ENCODE results near the gene KCMF1.

KCMF1 gene

GRCh38 chr2:85037622-85038021 is 66.7 kb downstream of the KCMF1 start:
- peaks cover 4% of the 10 kb centered on the region for H3K4me1 Mint-ChIP-seq
- no peaks in the 10 kb centered on the region for H3K9me3 Mint-ChIP-seq
- H3K4me3 Mint-ChIP-seq = no peak overlapping the region
- CTCF ChIA-PET = no interaction called here
- H3K36me3 Mint-ChIP-seq = peaks cover 52% of the 10 kb centered on the region
- no peak for DNase-seq
- no peaks in the 10 kb centered on the region for H3K27me3 Mint-ChIP-seq
- H3K27ac Mint-ChIP-seq = no peak overlapping the region

- peaks cover 2% of the 10 kb centered on the region for H3K4me1 Mint-ChIP-seq
- no peak overlapping the region for H3K4me3 Mint-ChIP-seq
- no peaks in the 10 kb centered on the region for H3K27me3 Mint-ChIP-seq
- H3K9me3 Mint-ChIP-seq = no peaks in the 10 kb centered on the region
- peaks cover 60% of the 10 kb centered on the region for H3K36me3 Mint-ChIP-seq
- CTCF ChIA-PET = interaction anchor here (1.2 kb wide), 1 partner anchor 22 kb away, joined by 3 read pairs; no protein-coding TSS in a partner anchor
- peak overlapping the region; percentile 9 for H3K27ac Mint-ChIP-seq
- DNase-seq = no peak
Measured at GRCh38 chr2:85042330-85042729, 71.4 kb downstream of the KCMF1 start.

GRCh38 chr2:85048534-85048933 is 77.6 kb downstream of the KCMF1 start:
- Mint-ChIP-seq H3K27ac (no peak overlapping the region), H3K4me1 (peaks cover 8% of the 10 kb centered on the region), H3K9me3 (no peaks in the 10 kb centered on the region), H3K4me3 (no peak overlapping the region), H3K27me3 (no peaks in the 10 kb centered on the region), H3K36me3 (peaks cover 46% of the 10 kb centered on the region)
- DNase-seq = no peak
- CTCF ChIA-PET = interaction anchor here (0.6 to 1.0 kb wide), 2 partner anchors 29 to 209 kb away, joined by 3 to 4 read pairs; no protein-coding TSS in a partner anchor

- Mint-ChIP-seq H3K9me3 (no peaks in the 10 kb centered on the region), H3K27me3 (no peaks in the 10 kb centered on the region), H3K36me3 (peaks cover 47% of the 10 kb centered on the region), H3K27ac (peak overlapping the region; percentile 22), H3K4me1 (peaks cover 15% of the 10 kb centered on the region), H3K4me3 (no peak overlapping the region)
- CTCF ChIA-PET = interaction anchor here (1.0 kb wide), 1 partner anchor 30 kb away, joined by 3 read pairs; no protein-coding TSS in a partner anchor
- DNase-seq = no peak
Measured at GRCh38 chr2:85049236-85049635, 78.3 kb downstream of the KCMF1 start.

GRCh38 chr2:85053802-85054201 is 82.8 kb downstream of the KCMF1 start:
- Mint-ChIP-seq H3K9me3 (no peaks in the 10 kb centered on the region), H3K4me3 (no peak overlapping the region)
- CTCF ChIA-PET = interaction anchor here (0.9 to 2.1 kb wide), 3 partner anchors 9 to 247 kb away, joined by 4 to 11 read pairs (median 5); no protein-coding TSS in a partner anchor

GRCh38 chr2:85057226-85057962 is 86.4 kb downstream of the KCMF1 start:
- peak overlapping the region; percentile 35 for H3K27ac Mint-ChIP-seq
- no peak overlapping the region for H3K4me3 Mint-ChIP-seq
- peaks cover 25% of the 10 kb centered on the region for H3K36me3 Mint-ChIP-seq
- DNase-seq = peak; percentile 42
- H3K4me1 Mint-ChIP-seq = peaks cover 49% of the 10 kb centered on the region
- peaks cover 15% of the 10 kb centered on the region for H3K27me3 Mint-ChIP-seq
- CTCF ChIA-PET = interaction anchor here (0.7 kb wide), 1 partner anchor 9 kb away, joined by 4 read pairs; no protein-coding TSS in a partner anchor
- no peaks in the 10 kb centered on the region for H3K9me3 Mint-ChIP-seq

More at GRCh38 chr2:85053802-85054201, 82.8 kb downstream of the KCMF1 start:
- H3K27me3 Mint-ChIP-seq = no peaks in the 10 kb centered on the region
- peaks cover 41% of the 10 kb centered on the region for H3K36me3 Mint-ChIP-seq
- H3K4me1 Mint-ChIP-seq = peaks cover 49% of the 10 kb centered on the region
- no peak for DNase-seq
- no peak overlapping the region for H3K27ac Mint-ChIP-seq

- CTCF ChIA-PET = interaction anchor here (0.9 kb wide), 1 partner anchor 535 kb away, joined by 3 read pairs; no protein-coding TSS in a partner anchor
- H3K27ac Mint-ChIP-seq = no peak overlapping the region
Measured at GRCh38 chr2:85061896-85062295, 90.9 kb downstream of the KCMF1 start.

GRCh38 chr2:85062565-85062964 is 91.6 kb downstream of the KCMF1 start:
- CTCF ChIA-PET = interaction anchor here (0.9 to 1.1 kb wide), 2 partner anchors 137 to 536 kb away, joined by 3 read pairs; no protein-coding TSS in a partner anchor
- Mint-ChIP-seq H3K9me3 (no peaks in the 10 kb centered on the region), H3K4me1 (peaks cover 9% of the 10 kb centered on the region), H3K27ac (no peak overlapping the region), H3K4me3 (no peak overlapping the region), H3K36me3 (peaks cover under 1% of the 10 kb centered on the region), H3K27me3 (peaks cover 60% of the 10 kb centered on the region)
- no peak for DNase-seq

More at GRCh38 chr2:85061896-85062295, 90.9 kb downstream of the KCMF1 start:
- no peak overlapping the region for H3K4me3 Mint-ChIP-seq
- H3K4me1 Mint-ChIP-seq = peaks cover 13% of the 10 kb centered on the region
- no peaks in the 10 kb centered on the region for H3K9me3 Mint-ChIP-seq
- no peak for DNase-seq
- peaks cover 1% of the 10 kb centered on the region for H3K36me3 Mint-ChIP-seq
- H3K27me3 Mint-ChIP-seq = peaks cover 53% of the 10 kb centered on the region

GRCh38 chr2:85063981-85064599 is 93.1 kb downstream of the KCMF1 start:
- Mint-ChIP-seq H3K4me1 (peaks cover 3% of the 10 kb centered on the region), H3K27me3 (peaks cover 65% of the 10 kb centered on the region), H3K9me3 (no peaks in the 10 kb centered on the region), H3K36me3 (no peaks in the 10 kb centered on the region), H3K4me3 (no peak overlapping the region), H3K27ac (no peak overlapping the region)
- CTCF ChIA-PET = interaction anchor here (0.8 kb wide), 1 partner anchor 236 kb away, joined by 3 read pairs; no protein-coding TSS in a partner anchor
- no peak for DNase-seq

GRCh38 chr2:85064927-85065577 is 94.1 kb downstream of the KCMF1 start:
- Mint-ChIP-seq H3K36me3 (no peaks in the 10 kb centered on the region), H3K4me1 (peaks cover 3% of the 10 kb centered on the region), H3K4me3 (no peak overlapping the region), H3K9me3 (no peaks in the 10 kb centered on the region), H3K27ac (no peak overlapping the region), H3K27me3 (peaks cover 72% of the 10 kb centered on the region)
- DNase-seq = no peak
- CTCF ChIA-PET = interaction anchor here (0.8 to 3.7 kb wide), 2 partner anchors 219 to 235 kb away, joined by 3 to 44 read pairs; no protein-coding TSS in a partner anchor

- CTCF ChIA-PET = interaction anchor here (0.7 to 3.7 kb wide), 20 partner anchors 9 to 234 kb away, joined by 3 to 44 read pairs (median 4); no protein-coding TSS in a partner anchor
- Mint-ChIP-seq H3K27ac (no peak overlapping the region), H3K9me3 (no peaks in the 10 kb centered on the region), H3K36me3 (no peaks in the 10 kb centered on the region), H3K27me3 (peaks cover 68% of the 10 kb centered on the region), H3K4me3 (no peak overlapping the region), H3K4me1 (peaks cover 3% of the 10 kb centered on the region)
- DNase-seq = no peak
Measured at GRCh38 chr2:85066006-85066740, 95.2 kb downstream of the KCMF1 start.

- DNase-seq = peak; percentile 62
- Mint-ChIP-seq H3K9me3 (no peaks in the 10 kb centered on the region), H3K36me3 (no peaks in the 10 kb centered on the region), H3K4me1 (peaks cover 3% of the 10 kb centered on the region), H3K4me3 (no peak overlapping the region), H3K27ac (no peak overlapping the region), H3K27me3 (peaks cover 61% of the 10 kb centered on the region)
- CTCF ChIA-PET = interaction anchor here (0.7 to 3.7 kb wide), 19 partner anchors 10 to 233 kb away, joined by 3 to 44 read pairs (median 4); no protein-coding TSS in a partner anchor
Measured at GRCh38 chr2:85066874-85067351, 96.0 kb downstream of the KCMF1 start.

- Mint-ChIP-seq H3K36me3 (no peaks in the 10 kb centered on the region), H3K27ac (no peak overlapping the region), H3K4me3 (no peak overlapping the region), H3K9me3 (no peaks in the 10 kb centered on the region), H3K27me3 (peaks cover 31% of the 10 kb centered on the region), H3K4me1 (peaks cover 3% of the 10 kb centered on the region)
- DNase-seq = no peak
- CTCF ChIA-PET = no interaction called here
Measured at GRCh38 chr2:85071096-85071495, 100.1 kb downstream of the KCMF1 start.
